SK-N-SH (cell line): ENCODE data around the gene ZNF282. TPM values are rescaled to one million over a fixed set of nuclear protein-coding genes. Genes with fewer than 3 reads are reported as not detected.

Experiments
- CTCF ChIA-PET: fragments of 300-600, 350-600 bp; formaldehyde crosslinking; extraction: SDS; loops from one replicate; lab custom pipeline; 2021; lab: Yijun Ruan, JAX
- POLR2A ChIA-PET: fragments of 350-600 bp; sonication (Branson Sonifier 250); formaldehyde crosslinking; extraction: SDS; loops from one replicate; lab custom pipeline; 2020; ENCODE audit warnings: antibody characterized with exemption, inconsistent platforms; lab: Yijun Ruan, JAX
- DNase-seq: peaks from one replicate; pipeline ENCODE4 v3.0.0; 2012
- H2AFZ ChIP-seq: fragments of 200-600 bp; sonication (generic); 2 replicates; pipeline ENCODE4 v1.8.1; 2016; ENCODE audit warnings: antibody characterized with exemption, mild to moderate bottlenecking, low read depth
- H3F3A ChIP-seq: fragments of 200-600 bp; sonication (generic); replicated peaks from 2 replicates; pipeline ENCODE3; 2016; ENCODE audit warnings: antibody characterized with exemption, mild to moderate bottlenecking; ENCODE audit not compliant: insufficient read depth
- H3K27ac ChIP-seq, 2 experiments: fragments of 200-500 bp in 1 of 2; fragments of 200-600 bp in 1 of 2; sonication (Bioruptor generic) in 1 of 2; sonication (generic), shearing (Covaris generic) in 1 of 2; 2 replicates each; pipeline versions ENCODE4 v1.5.1 to v1.6.1; 2014 to 2016; ENCODE audit warnings: low read depth in 2 of 2, inconsistent platforms in 1 of 2, low read length in 1 of 2, mild to moderate bottlenecking in 1 of 2, mixed read lengths in 1 of 2
- H3K27me3 ChIP-seq: fragments of 200-600 bp; sonication (generic), shearing (Covaris generic); 2 replicates; pipeline ENCODE4 v1.6.1; 2016; ENCODE audit warnings: mixed run types; ENCODE audit not compliant: insufficient read depth
- H3K36me3 ChIP-seq, 2 experiments: fragments of 200-500 bp in 1 of 2; fragments of 200-600 bp in 1 of 2; sonication (Bioruptor generic) in 1 of 2; sonication (generic) in 1 of 2; replicated peaks in 1 of 2; 2 replicates each; pipeline versions ENCODE3 to v1.5.1; 2014 to 2016; ENCODE audit warnings: low read length in 1 of 2, mild to moderate bottlenecking in 1 of 2; ENCODE audit not compliant: insufficient read depth in 2 of 2, control insufficient read depth in 1 of 2
- H3K4me1 ChIP-seq, 2 experiments: fragments of 200-500 bp in 1 of 2; fragments of 200-600 bp in 1 of 2; sonication (Bioruptor generic) in 1 of 2; sonication (generic), shearing (Covaris generic) in 1 of 2; 2 replicates each; pipeline versions ENCODE4 v1.5.1 to v1.6.1; 2014 to 2016; ENCODE audit warnings: low read depth in 1 of 2, low read length in 1 of 2, mixed run types in 1 of 2; ENCODE audit not compliant: insufficient read depth in 2 of 2, control insufficient read depth in 1 of 2
- H3K4me2 ChIP-seq: fragments of 200-600 bp; sonication (generic), shearing (Covaris generic); 2 replicates; pipeline ENCODE4 v1.6.1; 2017; ENCODE audit warnings: mixed run types
- H3K4me3 ChIP-seq, 2 experiments: fragments of 200-500 bp in 1 of 2; fragments of 200-600 bp in 1 of 2; sonication (Bioruptor generic) in 1 of 2; sonication (generic), shearing (Covaris generic) in 1 of 2; 2 replicates each; pipeline versions ENCODE4 v1.5.1 to v1.8.1; 2014 to 2016; ENCODE audit warnings: low read depth in 2 of 2, inconsistent platforms in 1 of 2, low read length in 1 of 2, mild to moderate bottlenecking in 1 of 2, mixed read lengths in 1 of 2, moderate library complexity in 1 of 2
- H3K79me2 ChIP-seq: fragments of 200-600 bp; sonication (generic); 2 replicates; pipeline ENCODE4 v1.8.1; 2017; ENCODE audit warnings: mild to moderate bottlenecking; ENCODE audit not compliant: insufficient read depth
- H3K9ac ChIP-seq: fragments of 200-600 bp; sonication (generic); 2 replicates; pipeline ENCODE4 v1.6.1; 2017; ENCODE audit warnings: mixed run types
- H3K9me2 ChIP-seq: fragments of 200-600 bp; sonication (generic); 2 replicates; pipeline ENCODE4 v1.6.1; 2017; ENCODE audit warnings: mixed run types
- H3K9me3 ChIP-seq: fragments of 200-600 bp; sonication (generic); 2 replicates; pipeline ENCODE4 v1.6.1; 2017; ENCODE audit warnings: mixed run types, mild to moderate bottlenecking, moderate library complexity
- H4K20me1 ChIP-seq: fragments of 200-600 bp; sonication (generic); 2 replicates; pipeline ENCODE4 v1.6.1; 2017; ENCODE audit warnings: mild to moderate bottlenecking, mixed run types; ENCODE audit not compliant: insufficient read depth
- EP300 ChIP-seq, 2 experiments: IDR thresholded peaks; 2 replicates each; pipeline versions ENCODE4 v1.4.0 to v1.6.1; 2012; ENCODE audit warnings: borderline replicate concordance in 1 of 2, low read depth in 1 of 2, low read length in 1 of 2
- EZH2phosphoT487 ChIP-seq: fragments of 200-600 bp; sonication (generic); IDR thresholded peaks from 2 replicates; pipeline ENCODE4 v1.6.1; 2017; ENCODE audit warnings: low read depth, mixed run types, mild to moderate bottlenecking, antibody characterized with exemption, moderate library complexity, borderline replicate concordance
- GABPA ChIP-seq: IDR thresholded peaks from 2 replicates; pipeline ENCODE4 v1.4.0; 2012; ENCODE audit warnings: low read depth, mild to moderate bottlenecking
- RXRA ChIP-seq: IDR thresholded peaks from 2 replicates; pipeline ENCODE4 v1.4.0; 2012; ENCODE audit warnings: low read depth, mild to moderate bottlenecking, borderline replicate concordance
- TEAD4 ChIP-seq: IDR thresholded peaks from 2 replicates; pipeline ENCODE4 v1.4.0; 2012; ENCODE audit warnings: mild to moderate bottlenecking, borderline replicate concordance; ENCODE audit not compliant: insufficient read depth
- ZBTB33 ChIP-seq: IDR thresholded peaks from 2 replicates; pipeline ENCODE4 v1.4.0; 2012; ENCODE audit warnings: low read depth, borderline replicate concordance
- WGBS: methylation state at CpG from one replicate; pipeline ENCODE4 v1.1.6; 2017; ENCODE audit warnings: low lambda C conversion rate; 5-methylcytosine and 5-hydroxymethylcytosine counted together
- polyA plus RNA-seq, 3 experiments: library from polyadenylated mRNA; depleted of rRNA; stranded (reverse); fragments of >200 nt; gene quantifications; 2 replicates each; pipeline ENCODE4 v1.2.3, GENCODE V29; 2012
- TF ChIP-seq, protein P1 (sequence below): IDR thresholded peaks from 2 replicates; pipeline ENCODE4 v1.6.1; 2012; ENCODE audit warnings: mild to moderate bottlenecking, low read depth, low read length, moderate library complexity
- TF ChIP-seq, protein P2 (sequence below): IDR thresholded peaks from 2 replicates; pipeline ENCODE4 v1.4.0; 2012; ENCODE audit warnings: low read depth, borderline replicate concordance
- TF ChIP-seq, protein P3 (sequence below): fragments of 150-350 bp; IDR thresholded peaks from 2 replicates; pipeline ENCODE4 v1.6.1; 2016; ENCODE audit warnings: mild to moderate bottlenecking, low read depth, low read length

Gene ZNF282
- polyA plus RNA-seq, 1 of the 3 experiments (the other 2 are of a cell fraction), result 17.9 TPM

DNA sequence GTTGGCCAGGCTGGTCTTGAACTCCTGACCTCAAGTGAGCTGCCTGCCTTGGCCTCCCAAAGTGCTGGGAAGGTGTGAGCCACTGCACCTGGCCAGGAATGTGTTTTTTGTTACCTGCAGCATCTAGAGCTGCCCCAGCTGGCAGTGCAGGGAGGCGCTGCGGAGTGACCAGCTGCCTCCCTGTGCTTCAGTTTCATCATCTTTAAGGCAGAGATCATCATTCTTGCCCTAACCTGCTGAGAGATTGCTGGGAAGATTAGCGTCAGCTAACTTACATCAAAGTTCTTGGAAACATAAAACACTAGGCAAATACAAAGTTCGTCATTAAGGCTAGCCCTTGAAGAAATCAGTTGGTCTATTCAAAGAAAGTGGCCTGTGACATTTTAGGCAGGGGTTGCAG is 2.3 kb downstream of the ZNF282 start:
- H3K36me3 ChIP-seq, result peaks cover 30 to 44% of the 10 kb centered on the region in 2 experiments
- peaks cover 11% of the 10 kb centered on the region for H3F3A ChIP-seq
- H3K9me2 ChIP-seq, result no peaks in the 10 kb centered on the region
- TF ChIP-seq ZBTB33, result no peak
- TF ChIP-seq EZH2phosphoT487, result no peak
- no peak for TF ChIP-seq RXRA
- TF ChIP-seq, protein P1, sequence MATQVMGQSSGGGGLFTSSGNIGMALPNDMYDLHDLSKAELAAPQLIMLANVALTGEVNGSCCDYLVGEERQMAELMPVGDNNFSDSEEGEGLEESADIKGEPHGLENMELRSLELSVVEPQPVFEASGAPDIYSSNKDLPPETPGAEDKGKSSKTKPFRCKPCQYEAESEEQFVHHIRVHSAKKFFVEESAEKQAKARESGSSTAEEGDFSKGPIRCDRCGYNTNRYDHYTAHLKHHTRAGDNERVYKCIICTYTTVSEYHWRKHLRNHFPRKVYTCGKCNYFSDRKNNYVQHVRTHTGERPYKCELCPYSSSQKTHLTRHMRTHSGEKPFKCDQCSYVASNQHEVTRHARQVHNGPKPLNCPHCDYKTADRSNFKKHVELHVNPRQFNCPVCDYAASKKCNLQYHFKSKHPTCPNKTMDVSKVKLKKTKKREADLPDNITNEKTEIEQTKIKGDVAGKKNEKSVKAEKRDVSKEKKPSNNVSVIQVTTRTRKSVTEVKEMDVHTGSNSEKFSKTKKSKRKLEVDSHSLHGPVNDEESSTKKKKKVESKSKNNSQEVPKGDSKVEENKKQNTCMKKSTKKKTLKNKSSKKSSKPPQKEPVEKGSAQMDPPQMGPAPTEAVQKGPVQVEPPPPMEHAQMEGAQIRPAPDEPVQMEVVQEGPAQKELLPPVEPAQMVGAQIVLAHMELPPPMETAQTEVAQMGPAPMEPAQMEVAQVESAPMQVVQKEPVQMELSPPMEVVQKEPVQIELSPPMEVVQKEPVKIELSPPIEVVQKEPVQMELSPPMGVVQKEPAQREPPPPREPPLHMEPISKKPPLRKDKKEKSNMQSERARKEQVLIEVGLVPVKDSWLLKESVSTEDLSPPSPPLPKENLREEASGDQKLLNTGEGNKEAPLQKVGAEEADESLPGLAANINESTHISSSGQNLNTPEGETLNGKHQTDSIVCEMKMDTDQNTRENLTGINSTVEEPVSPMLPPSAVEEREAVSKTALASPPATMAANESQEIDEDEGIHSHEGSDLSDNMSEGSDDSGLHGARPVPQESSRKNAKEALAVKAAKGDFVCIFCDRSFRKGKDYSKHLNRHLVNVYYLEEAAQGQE, result no peak
- no peak for TF ChIP-seq TEAD4
- no peak for TF ChIP-seq GABPA
- TF ChIP-seq, protein P2, sequence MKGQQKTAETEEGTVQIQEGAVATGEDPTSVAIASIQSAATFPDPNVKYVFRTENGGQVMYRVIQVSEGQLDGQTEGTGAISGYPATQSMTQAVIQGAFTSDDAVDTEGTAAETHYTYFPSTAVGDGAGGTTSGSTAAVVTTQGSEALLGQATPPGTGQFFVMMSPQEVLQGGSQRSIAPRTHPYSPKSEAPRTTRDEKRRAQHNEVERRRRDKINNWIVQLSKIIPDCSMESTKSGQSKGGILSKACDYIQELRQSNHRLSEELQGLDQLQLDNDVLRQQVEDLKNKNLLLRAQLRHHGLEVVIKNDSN, result no peak
- TF ChIP-seq EP300 (IDR thresholded peaks at IDR 0.05; ENCODE audit: borderline replicate concordance in 1 of 2, low read depth in 1 of 2, low read length in 1 of 2), result no peak
- TF ChIP-seq, protein P3, sequence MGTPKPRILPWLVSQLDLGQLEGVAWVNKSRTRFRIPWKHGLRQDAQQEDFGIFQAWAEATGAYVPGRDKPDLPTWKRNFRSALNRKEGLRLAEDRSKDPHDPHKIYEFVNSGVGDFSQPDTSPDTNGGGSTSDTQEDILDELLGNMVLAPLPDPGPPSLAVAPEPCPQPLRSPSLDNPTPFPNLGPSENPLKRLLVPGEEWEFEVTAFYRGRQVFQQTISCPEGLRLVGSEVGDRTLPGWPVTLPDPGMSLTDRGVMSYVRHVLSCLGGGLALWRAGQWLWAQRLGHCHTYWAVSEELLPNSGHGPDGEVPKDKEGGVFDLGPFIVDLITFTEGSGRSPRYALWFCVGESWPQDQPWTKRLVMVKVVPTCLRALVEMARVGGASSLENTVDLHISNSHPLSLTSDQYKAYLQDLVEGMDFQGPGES, result no peak
- peaks cover 13 to 15% of the 10 kb centered on the region in 2 experiments; a peak in 2 of 4 replicates for H3K4me1 ChIP-seq
- H3K9me3 ChIP-seq, result no peaks in the 10 kb centered on the region
- POLR2A ChIA-PET, result no interaction called here
- peaks cover 17% of the 10 kb centered on the region for H4K20me1 ChIP-seq
- H2AFZ ChIP-seq, result no peak overlapping the region
- DNase-seq, result no peak
- no peaks in the 10 kb centered on the region for H3K27me3 ChIP-seq
- CTCF ChIA-PET, result interaction anchor here (1.6 to 6.7 kb wide), 2 partner anchors 49 to 71 kb away, joined by 4 to 83 read pairs; partner anchors contain the start of gene ZNF398
- H3K4me2 ChIP-seq, result peak overlapping the region; percentile 22; the same call in 1 of the 2 replicates
- H3K9ac ChIP-seq, result no peak overlapping the region
- H3K79me2 ChIP-seq, result peaks cover 75% of the 10 kb centered on the region
- 0 out of 4 replicates have a peak overlapping the region, but pooled peaks of 1 of the 2 experiments have one; percentile 8 for H3K4me3 ChIP-seq
- 75% methylated on average over 4 of the region's 4 CpGs for WGBS
- no peak overlapping the region for H3K27ac ChIP-seq
